DMS53 (cell line): ENCODE measurements around the gene CDYL2.
"Not testable (repeated sequence)": the region's sequence is repeated elsewhere in the genome, so short reads cannot be mapped to it uniquely, and the experiment has no call there.

Source experiments
- DNase-seq: peaks from one replicate; lab custom pipeline; 2025; lab: John Stamatoyannopoulos, UW

The CDYL2 gene

GRCh38 chr16:80669673-80670072, 134.7 kb downstream of the CDYL2 start:
- no peak for DNase-seq

- no peak for DNase-seq
Observed at GRCh38 chr16:80667925-80668324, 136.5 kb downstream of the CDYL2 start.

GRCh38 chr16:80667251-80667560, 137.2 kb downstream of the CDYL2 start:
- DNase-seq: no peak

GRCh38 chr16:80666378-80667250, 137.8 kb downstream of the CDYL2 start:
- DNase-seq: no peak

- DNase-seq: no peak
Observed at GRCh38 chr16:80665356-80665755, 139.0 kb downstream of the CDYL2 start.

- no peak for DNase-seq
Observed at GRCh38 chr16:80664786-80665185, 139.6 kb downstream of the CDYL2 start.

GRCh38 chr16:80664226-80664625, 140.2 kb downstream of the CDYL2 start:
- no peak for DNase-seq

- no peak for DNase-seq
Observed at GRCh38 chr16:80663078-80663477, 141.3 kb downstream of the CDYL2 start.

- no peak for DNase-seq
Observed at GRCh38 chr16:80659865-80660264, 144.5 kb downstream of the CDYL2 start.

- DNase-seq: no peak
Observed at GRCh38 chr16:80656711-80657150, 147.7 kb downstream of the CDYL2 start.

- no peak for DNase-seq
Observed at GRCh38 chr16:80656161-80656560, 148.2 kb downstream of the CDYL2 start.

GRCh38 chr16:80655751-80656150, 148.6 kb downstream of the CDYL2 start:
- no peak for DNase-seq

- no peak for DNase-seq
Observed at GRCh38 chr16:80654094-80654862, 150.1 kb downstream of the CDYL2 start.

GRCh38 chr16:80652441-80652840, 152.0 kb downstream of the CDYL2 start:
- no peak for DNase-seq

- DNase-seq: not testable (repeated sequence)
Observed at GRCh38 chr16:80650281-80650680, 154.1 kb downstream of the CDYL2 start.

- no peak for DNase-seq
Observed at GRCh38 chr16:80640316-80640715, 164.1 kb downstream of the CDYL2 start.

- no peak for DNase-seq
Observed at GRCh38 chr16:80639636-80640035, 164.8 kb downstream of the CDYL2 start.

GRCh38 chr16:80637621-80638020, 166.8 kb downstream of the CDYL2 start:
- no peak for DNase-seq

GRCh38 chr16:80631581-80631980, 172.8 kb downstream of the CDYL2 start:
- no peak for DNase-seq

- no peak for DNase-seq
Observed at GRCh38 chr16:80628254-80628653, 176.1 kb downstream of the CDYL2 start.

- DNase-seq: no peak
Observed at GRCh38 chr16:80627108-80627507, 177.3 kb downstream of the CDYL2 start.

- DNase-seq: no peak
Observed at GRCh38 chr16:80623376-80623775, 181.0 kb downstream of the CDYL2 start.

GRCh38 chr16:80622007-80622406, 182.4 kb downstream of the CDYL2 start:
- no peak for DNase-seq
